Immature natural killer cell (primary cell): Measurements from ENCODE around the gene SMPX. TPM values are rescaled to one million over a fixed set of nuclear protein-coding genes. Genes with fewer than 3 reads are reported as not detected.

Source experiments
- polyA plus RNA-seq, 3 donors: library from polyadenylated mRNA; unstranded; fragments of 300-500 nt; fragmentation: Illumina TruSeq; gene quantifications; one replicate each; pipeline ENCODE4 v1.2.3, GENCODE V29; 2021

Gene SMPX
- polyA plus RNA-seq, 3 donors from 2014 or later = not detected

Other genes with a start within 250 kb of the SMPX start
- not detected for gene KLHL34, start 99.8 kb downstream of the SMPX start, polyA plus RNA-seq
- gene MBTPS2, start 81.5 kb upstream of the SMPX start, polyA plus RNA-seq = 1 to 10 TPM; 4.4 to 6.9 (median 5.1) TPM
- gene YY2, start 97.9 kb upstream of the SMPX start, polyA plus RNA-seq = under 1 TPM; 0.21 to 0.69 (median 0.48) TPM
- 10 to 100 TPM; 42.6 to 84.1 (median 55.7) TPM for gene SMS, start 182.6 kb upstream of the SMPX start, polyA plus RNA-seq